GM18861 (cell line): Measurements from ENCODE around the gene KIF16B.
"Not testable (repeated sequence)": the region's sequence is repeated elsewhere in the genome, so short reads cannot be mapped to it uniquely, and the experiment has no call there.

Experiments
- ATAC-seq: cut with Tn5 transposase; IDR thresholded peaks from one replicate; pipeline ENCODE4 v1.9.1; 2021; ENCODE audit not compliant: unreplicated experiment

Gene KIF16B

GRCh38 chr20:16439540-16439939 lies 133.7 kb downstream of the KIF16B start:
- ATAC-seq: not testable (repeated sequence)

- ATAC-seq: no peak
Measured at GRCh38 chr20:16438100-16438499, 135.1 kb downstream of the KIF16B start.

GRCh38 chr20:16437387-16437996 lies 135.8 kb downstream of the KIF16B start:
- no peak for ATAC-seq

- peak; percentile 95 for ATAC-seq
Measured at GRCh38 chr20:16434062-16434664, 139.1 kb downstream of the KIF16B start.

GRCh38 chr20:16433293-16433580 lies 140.0 kb downstream of the KIF16B start:
- ATAC-seq: no peak

GRCh38 chr20:16432466-16433292 lies 140.6 kb downstream of the KIF16B start:
- ATAC-seq: no peak

- ATAC-seq: no peak
Measured at GRCh38 chr20:16428112-16428511, 145.1 kb downstream of the KIF16B start.

GRCh38 chr20:16427571-16427970 lies 145.7 kb downstream of the KIF16B start:
- ATAC-seq: no peak

- ATAC-seq: no peak
Measured at GRCh38 chr20:16424780-16425179, 148.5 kb downstream of the KIF16B start.

- no peak for ATAC-seq
Measured at GRCh38 chr20:16423311-16424212, 149.7 kb downstream of the KIF16B start.

GRCh38 chr20:16419138-16419715 lies 154.0 kb downstream of the KIF16B start:
- ATAC-seq: no peak

GRCh38 chr20:16418616-16419015 lies 154.6 kb downstream of the KIF16B start:
- no peak for ATAC-seq

- no peak for ATAC-seq
Measured at GRCh38 chr20:16417001-16417400, 156.2 kb downstream of the KIF16B start.

- ATAC-seq: no peak
Measured at GRCh38 chr20:16415071-16416053, 157.9 kb downstream of the KIF16B start.

GRCh38 chr20:16412906-16413305 lies 160.3 kb downstream of the KIF16B start:
- ATAC-seq: no peak

- ATAC-seq: no peak
Measured at GRCh38 chr20:16411361-16411760, 161.9 kb downstream of the KIF16B start.

GRCh38 chr20:16410626-16411025 lies 162.6 kb downstream of the KIF16B start:
- ATAC-seq: no peak

- no peak for ATAC-seq
Measured at GRCh38 chr20:16408981-16409380, 164.3 kb downstream of the KIF16B start.

GRCh38 chr20:16407251-16408067 lies 165.8 kb downstream of the KIF16B start:
- ATAC-seq: no peak
